Naive thymus-derived CD4-positive, alpha-beta T cell (primary cell): ENCODE results near the gene PKP1. TPM values are rescaled to one million over a fixed set of nuclear protein-coding genes. Genes with fewer than 3 reads are reported as not detected.

ENCODE experiments used
- ATAC-seq: fragments of 150-1000 bp; cut with Tn5 transposase; 2 replicates; pipeline ENCODE4 v1.10.0; 2021; ENCODE audit warnings: mild to moderate bottlenecking, moderate library complexity
- CTCF ChIA-PET: fragments of 350-600 bp; sonication (Branson Sonifier 250); formaldehyde crosslinking; loops from one replicate; lab custom pipeline; 2021; ENCODE audit warnings: antibody characterized with exemption; lab: Charles Lee
- POLR2A ChIA-PET: fragments of 350-600 bp; sonication (Branson Sonifier 250); formaldehyde crosslinking; loops from one replicate; lab custom pipeline; 2021; ENCODE audit warnings: antibody characterized with exemption, inconsistent platforms; lab: Charles Lee
- DNase-seq, 9 donors: peaks; one replicate each; pipeline versions ENCODE4 v3.0.0 to v3.0.0-alpha.2; 2020 to 2022; ENCODE audit warnings: mixed read lengths in 1 of 9
- H3K27ac ChIP-seq: one replicate; pipeline ENCODE4 v1.7.0; 2013; ENCODE audit warnings: mild to moderate bottlenecking, low read depth, low read length, moderate library complexity
- H3K27me3 ChIP-seq, 2 donors: one replicate each; pipeline ENCODE4 v1.7.0; 2013; ENCODE audit warnings: low read length in 2 of 2, mild to moderate bottlenecking in 2 of 2, moderate library complexity in 2 of 2; ENCODE audit not compliant: control insufficient read depth in 2 of 2, insufficient read depth in 2 of 2
- H3K36me3 ChIP-seq, 3 experiments: 1 replicate in 2 of 3; 2 replicates in 1 of 3; pipeline ENCODE4 v1.7.0; 2013; ENCODE audit warnings: low read length in 3 of 3, mild to moderate bottlenecking in 3 of 3, moderate library complexity in 1 of 3; ENCODE audit not compliant: insufficient read depth in 3 of 3, control insufficient read depth in 2 of 3
- H3K4me1 ChIP-seq, 2 donors: one replicate each; pipeline ENCODE4 v1.7.0; 2013; ENCODE audit warnings: low read length in 2 of 2, mild to moderate bottlenecking in 2 of 2, moderate library complexity in 1 of 2; ENCODE audit not compliant: control insufficient read depth in 2 of 2, insufficient read depth in 2 of 2
- H3K4me3 ChIP-seq: 2 replicates; pipeline ENCODE4 v1.7.0; 2013; ENCODE audit warnings: mild to moderate bottlenecking, low read length
- H3K9me3 ChIP-seq, 3 experiments: 1 replicate in 2 of 3; 2 replicates in 1 of 3; pipeline ENCODE4 v1.7.0; 2013; ENCODE audit warnings: low read length in 3 of 3; ENCODE audit not compliant: control insufficient read depth in 2 of 3
- H3K27ac Mint-ChIP-seq, 9 donors: one replicate each; pipeline ENCODE4 v1.8.0; 2020 to 2022; ENCODE audit warnings: mixed read lengths in 9 of 9, mild to moderate bottlenecking in 8 of 9, moderate library complexity in 5 of 9, inconsistent platforms in 2 of 9
- H3K27me3 Mint-ChIP-seq, 5 donors: one replicate each; pipeline ENCODE4 v1.8.0; 2021 to 2022; ENCODE audit warnings: mixed read lengths in 5 of 5, mild to moderate bottlenecking in 1 of 5
- H3K36me3 Mint-ChIP-seq, 5 donors: one replicate each; pipeline ENCODE4 v1.8.0; 2020 to 2022; ENCODE audit warnings: mixed read lengths in 5 of 5, mild to moderate bottlenecking in 3 of 5, inconsistent platforms in 1 of 5
- H3K4me1 Mint-ChIP-seq, 7 donors: one replicate each; pipeline ENCODE4 v1.8.0; 2020 to 2022; ENCODE audit warnings: mixed read lengths in 7 of 7, mild to moderate bottlenecking in 3 of 7, inconsistent platforms in 1 of 7
- H3K4me3 Mint-ChIP-seq, 10 donors: one replicate each; pipeline ENCODE4 v1.8.0; 2020 to 2022; ENCODE audit warnings: mild to moderate bottlenecking in 10 of 10, mixed read lengths in 10 of 10, moderate library complexity in 6 of 10, inconsistent platforms in 2 of 10
- H3K9me3 Mint-ChIP-seq, 11 donors: one replicate each; pipeline ENCODE4 v1.8.0; 2020 to 2022; ENCODE audit warnings: mixed read lengths in 11 of 11, mild to moderate bottlenecking in 4 of 11, inconsistent platforms in 1 of 11, moderate library complexity in 1 of 11
- intact Hi-C, 2 donors: fragments of 100-400 bp; cut with micrococcal nuclease; formaldehyde crosslinking; loops; one replicate each; pipeline ENCODE4 v1.15.1; 2023
- polyA plus RNA-seq, 2 donors: library from polyadenylated mRNA; unstranded; fragments of 300-500 nt; fragmentation: Illumina TruSeq; gene quantifications; one replicate each; pipeline ENCODE4 v1.2.3, GENCODE V29; 2021
- total RNA-seq, 6 experiments: library from RNA in 5 of 6; stranded (reverse) in 5 of 6; gene quantifications; 1 replicate in 5 of 6; 2 replicates in 1 of 6; pipeline ENCODE4 v1.2.3 and lab custom pipeline; 2021 to 2026

The PKP1 gene
- total and polyA plus RNA-seq, 7 experiments from 2014 or later, result not detected

DNA sequence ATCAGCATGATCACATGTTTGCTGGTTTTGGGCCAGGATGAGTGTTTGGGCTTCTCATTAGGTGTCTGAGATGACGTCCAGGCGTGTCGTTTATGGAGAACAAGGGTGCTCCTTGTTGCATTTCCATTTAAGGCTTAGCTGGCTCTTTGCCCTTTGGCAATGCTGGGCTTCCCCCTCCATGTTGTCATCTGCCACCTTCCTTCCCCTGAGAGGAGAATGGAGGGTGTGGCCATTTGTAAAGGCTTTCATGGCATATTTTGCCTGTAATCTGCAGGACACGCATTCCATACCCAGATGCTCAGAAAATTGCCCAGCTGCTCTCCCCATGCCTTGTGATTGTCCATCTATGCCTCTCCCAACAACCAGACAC, 27.7 kb downstream of the PKP1 start:
- peaks cover 0 to 5% (median 0%) of the 10 kb centered on the region in 7 donors for H3K4me1 Mint-ChIP-seq
- no peak overlapping the region for H3K4me3 Mint-ChIP-seq
- no peaks in the 10 kb centered on the region for H3K36me3 Mint-ChIP-seq
- Histone ChIP-seq H3K36me3 (no peaks in the 10 kb centered on the region), H3K4me3 (no peak overlapping the region), H3K4me1 (no peaks in the 10 kb centered on the region), H3K27me3 (peaks cover 0 to 3% of the 10 kb centered on the region in 2 donors), H3K9me3 (no peaks in the 10 kb centered on the region), H3K27ac (no peak overlapping the region)
- ChIA-PET CTCF (no interaction called here), POLR2A (no interaction called here)
- H3K9me3 Mint-ChIP-seq, result peaks cover 0 to 1% (median 0%) of the 10 kb centered on the region in 11 donors
- H3K27me3 Mint-ChIP-seq, result peaks cover 11 to 43% (median 23%) of the 10 kb centered on the region in 5 donors
- DNase-seq, result no peak
- no peak overlapping the region for H3K27ac Mint-ChIP-seq
- intact Hi-C loops, result no loop called here
- no peak for ATAC-seq

DNA sequence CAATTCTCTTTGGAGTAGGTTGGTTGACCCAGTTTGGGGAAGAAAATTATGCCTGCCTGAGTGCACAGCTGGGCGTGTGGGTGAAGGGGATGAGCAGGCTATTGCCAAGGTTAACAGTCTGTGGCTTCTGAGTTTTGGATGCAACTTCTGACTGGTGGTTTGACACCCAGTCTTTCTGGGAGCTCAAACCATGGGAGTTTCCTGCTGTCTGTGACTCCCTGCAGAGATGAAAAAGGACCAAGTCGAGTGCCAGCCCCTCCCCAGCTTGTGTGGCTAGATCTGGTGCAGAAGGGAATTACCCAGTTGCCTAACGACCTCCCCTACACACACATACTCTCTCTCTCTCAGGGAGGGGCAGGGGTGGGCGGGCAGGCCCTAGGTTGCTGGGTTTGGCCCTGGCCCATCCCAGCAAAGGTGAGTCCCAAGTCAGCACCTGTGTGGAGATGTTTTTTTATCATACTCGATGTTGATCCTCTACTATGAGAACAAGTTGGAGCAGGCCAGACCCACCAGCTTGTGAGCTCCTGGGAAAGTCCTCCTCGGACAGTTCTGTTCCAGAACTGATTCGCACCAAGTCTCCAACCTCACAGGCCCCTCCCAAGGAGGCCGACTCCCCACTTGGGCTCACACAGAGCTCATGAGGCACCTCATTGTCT, 28.2 kb downstream of the PKP1 start:
- Histone ChIP-seq H3K4me1 (no peaks in the 10 kb centered on the region), H3K27ac (no peak overlapping the region), H3K27me3 (peaks cover 0 to 3% of the 10 kb centered on the region in 2 donors), H3K9me3 (no peaks in the 10 kb centered on the region), H3K4me3 (no peak overlapping the region), H3K36me3 (no peaks in the 10 kb centered on the region)
- DNase-seq, result no peak
- Mint-ChIP-seq H3K9me3 (peaks cover 0 to 1% (median 0%) of the 10 kb centered on the region in 11 donors), H3K27me3 (peaks cover 11 to 45% (median 23%) of the 10 kb centered on the region in 5 donors), H3K36me3 (no peaks in the 10 kb centered on the region), H3K4me3 (no peak overlapping the region), H3K27ac (no peak overlapping the region), H3K4me1 (peaks cover 0 to 5% (median 0%) of the 10 kb centered on the region in 7 donors)
- CTCF ChIA-PET, result no interaction called here
- ATAC-seq, result peak; percentile 31
- intact Hi-C loops, result no loop called here
- POLR2A ChIA-PET, result no interaction called here

DNA sequence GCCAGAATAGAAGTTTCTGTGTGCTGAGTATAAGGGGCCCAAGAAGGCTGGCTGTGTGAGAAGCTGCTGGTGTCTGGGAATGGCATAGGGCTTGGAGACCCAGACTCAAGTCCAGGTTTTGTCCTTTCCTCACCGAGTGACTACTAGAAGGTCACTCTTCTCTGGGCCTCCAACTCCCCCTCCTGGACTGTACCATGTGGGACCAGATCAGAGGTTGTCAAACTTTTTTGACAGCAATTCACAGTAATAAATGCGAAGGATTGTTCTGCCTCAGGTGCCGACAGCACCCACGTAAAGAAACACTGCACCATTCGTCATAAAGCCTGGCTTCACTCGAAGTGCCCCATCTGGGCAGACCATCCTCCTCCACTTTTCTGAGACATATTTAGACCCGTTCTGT, 29.0 kb downstream of the PKP1 start:
- H3K9me3 Mint-ChIP-seq, result peaks cover 0 to 1% (median 0%) of the 10 kb centered on the region in 11 donors
- H3K4me3 ChIP-seq, result no peak overlapping the region
- no peaks in the 10 kb centered on the region for H3K9me3 ChIP-seq
- peaks cover 0 to 3% of the 10 kb centered on the region in 2 donors for H3K27me3 ChIP-seq
- intact Hi-C loops, result no loop called here
- H3K4me3 Mint-ChIP-seq, result no peak overlapping the region
- no peak overlapping the region for H3K27ac Mint-ChIP-seq
- no peaks in the 10 kb centered on the region for H3K4me1 ChIP-seq
- H3K36me3 ChIP-seq, result no peaks in the 10 kb centered on the region
- CTCF ChIA-PET, result no interaction called here
- POLR2A ChIA-PET, result no interaction called here
- H3K27ac ChIP-seq, result no peak overlapping the region
- DNase-seq (no peak), ATAC-seq (no peak)
- H3K36me3 Mint-ChIP-seq, result no peaks in the 10 kb centered on the region
- H3K4me1 Mint-ChIP-seq, result peaks cover 0 to 5% (median 0%) of the 10 kb centered on the region in 7 donors
- H3K27me3 Mint-ChIP-seq, result peaks cover 11 to 45% (median 23%) of the 10 kb centered on the region in 5 donors

DNA sequence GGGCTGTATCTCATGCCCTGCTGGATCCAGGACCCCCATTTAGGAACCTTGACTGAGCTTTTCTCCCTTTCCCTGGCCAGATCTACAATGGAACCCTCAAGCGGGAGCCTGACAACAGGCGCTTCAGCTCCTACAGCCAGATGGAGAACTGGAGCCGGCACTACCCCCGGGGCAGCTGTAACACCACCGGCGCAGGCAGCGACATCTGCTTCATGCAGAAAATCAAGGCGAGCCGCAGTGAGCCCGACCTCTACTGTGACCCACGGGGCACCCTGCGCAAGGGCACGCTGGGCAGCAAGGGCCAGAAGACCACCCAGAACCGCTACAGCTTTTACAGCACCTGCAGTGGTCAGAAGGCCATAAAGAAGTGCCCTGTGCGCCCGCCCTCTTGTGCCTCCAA, 29.8 kb downstream of the PKP1 start:
- H3K4me3 Mint-ChIP-seq, result no peak overlapping the region
- H3K9me3 Mint-ChIP-seq, result peaks cover 0 to 1% (median 0%) of the 10 kb centered on the region in 11 donors
- DNase-seq (no peak), ATAC-seq (no peak)
- no peak overlapping the region for H3K27ac Mint-ChIP-seq
- Histone ChIP-seq H3K4me1 (no peaks in the 10 kb centered on the region), H3K27me3 (peaks cover 0 to 3% of the 10 kb centered on the region in 2 donors), H3K36me3 (no peaks in the 10 kb centered on the region), H3K4me3 (no peak overlapping the region), H3K27ac (no peak overlapping the region), H3K9me3 (no peaks in the 10 kb centered on the region)
- peaks cover 11 to 42% (median 22%) of the 10 kb centered on the region in 5 donors for H3K27me3 Mint-ChIP-seq
- POLR2A ChIA-PET, result no interaction called here
- CTCF ChIA-PET, result no interaction called here
- H3K36me3 Mint-ChIP-seq, result no peaks in the 10 kb centered on the region
- H3K4me1 Mint-ChIP-seq, result peaks cover 0 to 5% (median 0%) of the 10 kb centered on the region in 7 donors
- intact Hi-C loops, result no loop called here

DNA sequence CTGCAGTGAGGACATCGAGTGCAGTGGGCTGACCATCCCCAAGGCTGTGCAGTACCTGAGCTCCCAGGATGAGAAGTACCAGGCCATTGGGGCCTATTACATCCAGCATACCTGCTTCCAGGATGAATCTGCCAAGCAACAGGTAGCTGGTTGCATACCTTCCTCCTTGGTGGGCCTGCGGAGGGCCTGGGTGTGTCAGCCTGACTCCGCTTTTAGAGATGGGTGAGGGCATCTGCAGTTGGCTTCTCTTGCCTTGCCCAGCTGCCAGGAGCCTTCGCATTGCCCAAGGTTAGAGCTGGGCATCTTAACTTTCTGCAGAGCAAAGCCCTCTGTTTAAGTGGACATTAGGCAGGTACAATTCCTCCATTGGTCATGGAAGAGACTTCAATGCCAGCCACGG, 33.2 kb downstream of the PKP1 start:
- Mint-ChIP-seq H3K9me3 (peaks cover 0 to 1% (median 0%) of the 10 kb centered on the region in 11 donors), H3K4me1 (no peaks in the 10 kb centered on the region), H3K27ac (no peak overlapping the region), H3K27me3 (peaks cover 0 to 16% (median 5%) of the 10 kb centered on the region in 5 donors), H3K4me3 (no peak overlapping the region), H3K36me3 (no peaks in the 10 kb centered on the region)
- H3K36me3 ChIP-seq, result no peaks in the 10 kb centered on the region
- POLR2A ChIA-PET, result no interaction called here
- intact Hi-C loops, result no loop called here
- DNase-seq, result no peak
- H3K4me3 ChIP-seq, result no peak overlapping the region
- H3K4me1 ChIP-seq, result no peaks in the 10 kb centered on the region
- no peaks in the 10 kb centered on the region for H3K9me3 ChIP-seq
- H3K27ac ChIP-seq, result no peak overlapping the region
- CTCF ChIA-PET, result no interaction called here
- no peak for ATAC-seq
- H3K27me3 ChIP-seq, result no peaks in the 10 kb centered on the region

DNA sequence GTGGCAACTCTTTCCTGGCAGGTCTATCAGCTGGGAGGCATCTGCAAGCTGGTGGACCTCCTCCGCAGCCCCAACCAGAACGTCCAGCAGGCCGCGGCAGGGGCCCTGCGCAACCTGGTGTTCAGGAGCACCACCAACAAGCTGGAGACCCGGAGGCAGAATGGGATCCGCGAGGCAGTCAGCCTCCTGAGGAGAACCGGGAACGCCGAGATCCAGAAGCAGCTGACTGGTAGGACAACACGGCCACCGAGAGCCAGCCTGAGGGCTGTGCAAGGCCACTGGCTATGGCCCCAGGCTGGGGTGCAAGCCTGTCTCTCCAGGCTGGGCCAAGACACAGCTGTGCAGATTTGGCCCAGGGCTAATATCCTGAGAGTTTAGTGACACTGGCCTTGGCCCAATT, 34.2 kb downstream of the PKP1 start:
- Histone ChIP-seq H3K27me3 (no peaks in the 10 kb centered on the region), H3K4me3 (no peak overlapping the region), H3K27ac (no peak overlapping the region), H3K9me3 (no peaks in the 10 kb centered on the region), H3K4me1 (no peaks in the 10 kb centered on the region), H3K36me3 (no peaks in the 10 kb centered on the region)
- DNase-seq, result no peak
- no peak for ATAC-seq
- Mint-ChIP-seq H3K9me3 (peaks cover 0 to 1% (median 0%) of the 10 kb centered on the region in 11 donors), H3K27me3 (peaks cover 0 to 16% (median 4%) of the 10 kb centered on the region in 5 donors), H3K36me3 (no peaks in the 10 kb centered on the region), H3K4me3 (no peak overlapping the region), H3K27ac (no peak overlapping the region), H3K4me1 (no peaks in the 10 kb centered on the region)
- ChIA-PET POLR2A (no interaction called here), CTCF (no interaction called here)
- intact Hi-C loops, result no loop called here
